Peyer's patch (tissue), 4 donors: ENCODE data around the gene CYP3A5. TPM values are rescaled to one million over a fixed set of nuclear protein-coding genes. Genes with fewer than 3 reads are reported as not detected.
A peak's percentile ranks its signal among the peaks of the same experiment; 100 is the strongest.

Experiments used
- DNase-seq, 3 donors: peaks; one replicate each; pipeline ENCODE4 v3.0.0-alpha.2; 2017 to 2019
- H3K27ac ChIP-seq, 4 donors: fragments of 200-600 bp; sonication (generic); one replicate each; pipeline ENCODE4 v1.5.1; 2016 to 2019
- H3K27me3 ChIP-seq, 2 donors: fragments of 200-600 bp; sonication (generic); one replicate each; pipeline ENCODE4 v1.5.1; 2019
- H3K36me3 ChIP-seq, 3 donors: fragments of 200-600 bp; sonication (generic); one replicate each; pipeline ENCODE4 v1.5.1; 2016 to 2019
- H3K4me1 ChIP-seq, 4 donors: fragments of 200-600 bp; sonication (generic); one replicate each; pipeline ENCODE4 v1.5.1; 2016 to 2019
- H3K4me3 ChIP-seq, 4 donors: fragments of 200-600 bp; sonication (generic); 1 replicate in 3 of 4; 2 replicates in 1 of 4; pipeline ENCODE4 v1.5.1; 2016 to 2019; ENCODE audit warnings: mild to moderate bottlenecking in 1 of 4
- H3K9me3 ChIP-seq, 4 donors: fragments of 200-600 bp; sonication (generic); one replicate each; pipeline ENCODE4 v1.5.1; 2016 to 2019; ENCODE audit warnings: mild to moderate bottlenecking in 1 of 4
- CTCF ChIP-seq, 6 experiments: fragments of 450-650 bp in 4 of 6; fragments of 200-600 bp in 2 of 6; sonication (generic) in 1 of 6; IDR thresholded peaks; one replicate each; pipeline ENCODE4 v1.5.1; 2017 to 2019; ENCODE audit warnings: antibody characterized with exemption in 6 of 6, mild to moderate bottlenecking in 3 of 6, moderate library complexity in 1 of 6
- POLR2A ChIP-seq, 2 donors: fragments of 450-650 bp; IDR thresholded peaks; one replicate each; pipeline ENCODE4 v1.5.1; 2017; ENCODE audit warnings: antibody characterized with exemption in 2 of 2, mild to moderate bottlenecking in 2 of 2, moderate library complexity in 2 of 2
- total RNA-seq, 4 donors: library from RNA; depleted of rRNA; stranded (reverse); fragments of >200 nt; gene quantifications; one replicate each; pipeline ENCODE4 v1.1.0, GENCODE V29; 2016

CYP3A5 gene
- total RNA-seq, 4 donors from 2014 or later = 135 to 1,701 (median 1,072) TPM

GRCh38 chr7:99617192-99617781, 62.5 kb downstream of the CYP3A5 start:
- Histone ChIP-seq H3K27ac (peak overlapping the region; percentile 85 to 88 (median 86)), H3K27me3 (no peaks in the 10 kb centered on the region), H3K4me1 (peaks cover 0 to 11% (median 5%) of the 10 kb centered on the region in 4 donors), H3K36me3 (peaks cover 0 to 39% (median 0%) of the 10 kb centered on the region in 3 donors), H3K4me3 (peak overlapping the region; percentile 92 to 99 (median 96)), H3K9me3 (no peaks in the 10 kb centered on the region)
- peak in 1 of 3 donors; percentile 31 for DNase-seq
- no peak for TF ChIP-seq POLR2A (IDR thresholded peaks at IDR 0.05)
- TF ChIP-seq CTCF (IDR thresholded peaks at IDR 0.05) = no peak

GRCh38 chr7:99616359-99617191, 63.2 kb downstream of the CYP3A5 start, which contains the start of gene ZSCAN25:
Gene ZSCAN25 (plus strand): TSS chr7:99616946. CDS start chr7:99619607, 2,661 bp downstream.
- Histone ChIP-seq H3K36me3 (peaks cover 0 to 32% (median 0%) of the 10 kb centered on the region in 3 donors), H3K27ac (peak within 1 kb of the TSS; percentile 85 to 88 (median 86)), H3K4me3 (peak within 1 kb of the TSS; percentile 92 to 99 (median 96)), H3K27me3 (no peaks in the 10 kb centered on the region), H3K4me1 (peaks cover 0 to 11% (median 5%) of the 10 kb centered on the region in 4 donors), H3K9me3 (no peaks in the 10 kb centered on the region)
- DNase-seq = peak; percentile 86 to 94 (median 87)
- TF ChIP-seq POLR2A (IDR thresholded peaks at IDR 0.05) = peak; percentile 59 to 71
- TF ChIP-seq CTCF (IDR thresholded peaks at IDR 0.05) = peak in 2 of 6 experiments; percentile 12 to 25

GRCh38 chr7:99615989-99616358, 63.8 kb downstream of the CYP3A5 start:
- TF ChIP-seq POLR2A (IDR thresholded peaks at IDR 0.05) = no peak
- no peak for TF ChIP-seq CTCF (IDR thresholded peaks at IDR 0.05)
- DNase-seq = peak in 1 of 3 donors; percentile 41
- Histone ChIP-seq H3K36me3 (peaks cover 0 to 26% (median 0%) of the 10 kb centered on the region in 3 donors), H3K27me3 (no peaks in the 10 kb centered on the region), H3K9me3 (no peaks in the 10 kb centered on the region), H3K4me3 (peak overlapping the region; percentile 92 to 99 (median 96)), H3K4me1 (peaks cover 0 to 11% (median 5%) of the 10 kb centered on the region in 4 donors), H3K27ac (peak overlapping the region in 1 of 4 donors; percentile 88)

GRCh38 chr7:99614495-99614894, 65.3 kb downstream of the CYP3A5 start:
- H3K4me1 ChIP-seq = peaks cover 0 to 11% (median 5%) of the 10 kb centered on the region in 4 donors
- H3K27me3 ChIP-seq = no peaks in the 10 kb centered on the region
- no peak overlapping the region for H3K4me3 ChIP-seq
- DNase-seq = no peak
- H3K36me3 ChIP-seq = peaks cover 0 to 11% (median 0%) of the 10 kb centered on the region in 3 donors
- TF ChIP-seq CTCF (IDR thresholded peaks at IDR 0.05) (no peak), POLR2A (IDR thresholded peaks at IDR 0.05) (no peak)
- H3K27ac ChIP-seq = no peak overlapping the region
- no peaks in the 10 kb centered on the region for H3K9me3 ChIP-seq

GRCh38 chr7:99607548-99607947, 72.2 kb downstream of the CYP3A5 start:
- DNase-seq = no peak
- TF ChIP-seq CTCF (IDR thresholded peaks at IDR 0.05) = no peak
- no peak for TF ChIP-seq POLR2A (IDR thresholded peaks at IDR 0.05)
- H3K4me1 ChIP-seq = no peaks in the 10 kb centered on the region
- H3K36me3 ChIP-seq = no peaks in the 10 kb centered on the region
- H3K27me3 ChIP-seq = no peaks in the 10 kb centered on the region
- no peak overlapping the region for H3K4me3 ChIP-seq
- H3K27ac ChIP-seq = no peak overlapping the region
- H3K9me3 ChIP-seq = no peaks in the 10 kb centered on the region
